K562 (cell line): ENCODE results near the gene PAFAH2. TPM values are rescaled to one million over a fixed set of nuclear protein-coding genes. Genes with fewer than 3 reads are reported as not detected.

ENCODE experiments used
- CBX1 ChIP-seq: sonication (generic); IDR thresholded peaks from 2 replicates; pipeline ENCODE4 v1.6.1; 2016; ENCODE audit warnings: antibody characterized with exemption, low read depth, mild to moderate bottlenecking
- CREB1 ChIP-seq, 2 experiments: sonication (generic) in 1 of 2; formaldehyde crosslinking in 1 of 2; IDR thresholded peaks; 2 replicates each; pipeline versions ENCODE4 v1.6.1 to v1.8.0; 2012 to 2022; ENCODE audit warnings: inconsistent platforms in 1 of 2, mild to moderate bottlenecking in 1 of 2, missing genetic modification reagents in 1 of 2, moderate library complexity in 1 of 2
- PHF21A ChIP-seq: fragments of 450-650 bp; IDR thresholded peaks from 2 replicates; pipeline ENCODE4 v1.6.1; 2017; ENCODE audit warnings: low read depth, borderline replicate concordance
- RFX5 ChIP-seq: IDR thresholded peaks from 2 replicates; pipeline ENCODE4 v1.6.1; 2011; ENCODE audit warnings: low read depth, mild to moderate bottlenecking, improper control_type of control experiment, low read length
- polyA plus RNA-seq, 8 experiments: library from polyadenylated mRNA; depleted of rRNA in 4 of 8; stranded (reverse) in 5 of 8; unstranded in 3 of 8; fragments of >200 nt; fragmentation: Nextera tagmentation in 2 of 8; fragmentation: Illumina TruSeq in 1 of 8; extraction: Ambion mirVana in 2 of 8; extraction: Trizol in 1 of 8; gene quantifications; 2 replicates each; pipeline versions ENCODE4 v1.2.1 to v1.2.3, GENCODE V29; 2011 to 2014; ENCODE audit warnings: inconsistent platforms in 1 of 8, missing spikeins in 1 of 8
- total RNA-seq, 7 experiments: library from RNA; depleted of rRNA in 6 of 7; stranded (reverse); fragments of >200 nt in 6 of 7; fragmentation: Illumina TruSeq in 2 of 7; extraction: Trizol in 2 of 7; gene quantifications; 2 replicates each; pipeline versions ENCODE4 v1.2.1 to v1.2.3, GENCODE V29; 2011 to 2021; ENCODE audit warnings: low replicate concordance in 1 of 7
- TF ChIP-seq, protein P1 (sequence below), 2 experiments: fragments of 450-650 bp; IDR thresholded peaks; 2 replicates each; pipeline ENCODE4 v1.6.1; 2016; ENCODE audit warnings: mild to moderate bottlenecking in 2 of 2, borderline replicate concordance in 1 of 2, low read depth in 1 of 2, moderate library complexity in 1 of 2
- TF ChIP-seq, protein P2 (sequence below): sonication (generic); formaldehyde crosslinking; IDR thresholded peaks from 2 replicates; pipeline ENCODE4 v1.8.0; 2023; ENCODE audit warnings: mild to moderate bottlenecking, missing genetic modification reagents
- TF ChIP-seq, protein P3 (sequence below): fragments of 450-650 bp; formaldehyde crosslinking; IDR thresholded peaks from 2 replicates; pipeline ENCODE4 v1.4.0; 2020; ENCODE audit warnings: mild to moderate bottlenecking, moderate library complexity
- TF ChIP-seq, protein P4 (sequence below): fragments of 450-650 bp; formaldehyde crosslinking; IDR thresholded peaks from 2 replicates; pipeline ENCODE4 v1.4.0; 2020; ENCODE audit warnings: mild to moderate bottlenecking, moderate library complexity

PAFAH2 gene
- total and polyA plus RNA-seq, 9 of the 15 experiments (the other 6 are each of a cell fraction or from before 2014, with no cell fraction given) = 4.2 to 10.9 (median 6.8) TPM

DNA sequence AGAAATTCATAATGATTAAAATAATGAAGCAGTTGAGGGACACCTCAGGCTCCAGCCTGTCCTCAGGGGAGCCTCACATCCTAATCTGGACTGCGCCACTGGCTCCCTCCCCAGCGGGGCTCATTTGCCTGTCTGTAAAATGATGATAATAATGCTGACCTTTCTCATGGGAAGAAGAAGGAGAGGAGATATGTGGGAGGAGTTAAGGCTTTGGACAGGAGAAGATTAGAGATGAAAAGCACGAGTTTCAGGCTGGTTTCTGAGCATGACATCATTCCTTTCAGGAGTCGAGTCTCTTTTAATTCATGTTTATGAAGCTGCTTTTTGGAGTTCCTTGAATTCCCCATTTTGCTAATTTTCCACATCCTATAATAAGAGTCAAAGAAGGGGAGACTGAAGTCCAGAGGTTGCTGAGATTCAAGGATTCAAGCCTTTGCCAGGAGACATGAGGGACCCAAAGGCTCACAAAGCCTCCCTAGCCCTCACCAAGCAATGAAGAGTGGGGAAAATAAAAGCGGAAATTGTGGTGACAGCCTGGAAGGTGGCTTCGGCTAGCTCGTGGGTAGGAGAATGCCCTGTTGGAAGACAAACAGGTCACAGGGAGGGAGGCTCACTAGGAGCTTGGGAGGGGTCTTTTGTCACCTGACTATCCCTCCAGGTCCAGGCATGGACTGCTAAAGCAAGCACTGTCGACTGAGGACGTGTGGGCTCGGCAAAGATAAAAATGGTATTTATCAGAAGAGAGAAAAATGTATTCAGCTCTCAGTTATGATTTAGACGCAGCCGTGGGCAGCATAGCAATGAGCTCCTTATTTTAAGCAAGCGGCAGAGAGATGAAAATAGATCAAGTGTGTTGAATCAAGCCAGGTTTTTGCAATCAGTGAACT lies 64.1 kb downstream of the PAFAH2 start (continued):
- TF ChIP-seq CBX1 = no peak
- TF ChIP-seq, protein P1, sequence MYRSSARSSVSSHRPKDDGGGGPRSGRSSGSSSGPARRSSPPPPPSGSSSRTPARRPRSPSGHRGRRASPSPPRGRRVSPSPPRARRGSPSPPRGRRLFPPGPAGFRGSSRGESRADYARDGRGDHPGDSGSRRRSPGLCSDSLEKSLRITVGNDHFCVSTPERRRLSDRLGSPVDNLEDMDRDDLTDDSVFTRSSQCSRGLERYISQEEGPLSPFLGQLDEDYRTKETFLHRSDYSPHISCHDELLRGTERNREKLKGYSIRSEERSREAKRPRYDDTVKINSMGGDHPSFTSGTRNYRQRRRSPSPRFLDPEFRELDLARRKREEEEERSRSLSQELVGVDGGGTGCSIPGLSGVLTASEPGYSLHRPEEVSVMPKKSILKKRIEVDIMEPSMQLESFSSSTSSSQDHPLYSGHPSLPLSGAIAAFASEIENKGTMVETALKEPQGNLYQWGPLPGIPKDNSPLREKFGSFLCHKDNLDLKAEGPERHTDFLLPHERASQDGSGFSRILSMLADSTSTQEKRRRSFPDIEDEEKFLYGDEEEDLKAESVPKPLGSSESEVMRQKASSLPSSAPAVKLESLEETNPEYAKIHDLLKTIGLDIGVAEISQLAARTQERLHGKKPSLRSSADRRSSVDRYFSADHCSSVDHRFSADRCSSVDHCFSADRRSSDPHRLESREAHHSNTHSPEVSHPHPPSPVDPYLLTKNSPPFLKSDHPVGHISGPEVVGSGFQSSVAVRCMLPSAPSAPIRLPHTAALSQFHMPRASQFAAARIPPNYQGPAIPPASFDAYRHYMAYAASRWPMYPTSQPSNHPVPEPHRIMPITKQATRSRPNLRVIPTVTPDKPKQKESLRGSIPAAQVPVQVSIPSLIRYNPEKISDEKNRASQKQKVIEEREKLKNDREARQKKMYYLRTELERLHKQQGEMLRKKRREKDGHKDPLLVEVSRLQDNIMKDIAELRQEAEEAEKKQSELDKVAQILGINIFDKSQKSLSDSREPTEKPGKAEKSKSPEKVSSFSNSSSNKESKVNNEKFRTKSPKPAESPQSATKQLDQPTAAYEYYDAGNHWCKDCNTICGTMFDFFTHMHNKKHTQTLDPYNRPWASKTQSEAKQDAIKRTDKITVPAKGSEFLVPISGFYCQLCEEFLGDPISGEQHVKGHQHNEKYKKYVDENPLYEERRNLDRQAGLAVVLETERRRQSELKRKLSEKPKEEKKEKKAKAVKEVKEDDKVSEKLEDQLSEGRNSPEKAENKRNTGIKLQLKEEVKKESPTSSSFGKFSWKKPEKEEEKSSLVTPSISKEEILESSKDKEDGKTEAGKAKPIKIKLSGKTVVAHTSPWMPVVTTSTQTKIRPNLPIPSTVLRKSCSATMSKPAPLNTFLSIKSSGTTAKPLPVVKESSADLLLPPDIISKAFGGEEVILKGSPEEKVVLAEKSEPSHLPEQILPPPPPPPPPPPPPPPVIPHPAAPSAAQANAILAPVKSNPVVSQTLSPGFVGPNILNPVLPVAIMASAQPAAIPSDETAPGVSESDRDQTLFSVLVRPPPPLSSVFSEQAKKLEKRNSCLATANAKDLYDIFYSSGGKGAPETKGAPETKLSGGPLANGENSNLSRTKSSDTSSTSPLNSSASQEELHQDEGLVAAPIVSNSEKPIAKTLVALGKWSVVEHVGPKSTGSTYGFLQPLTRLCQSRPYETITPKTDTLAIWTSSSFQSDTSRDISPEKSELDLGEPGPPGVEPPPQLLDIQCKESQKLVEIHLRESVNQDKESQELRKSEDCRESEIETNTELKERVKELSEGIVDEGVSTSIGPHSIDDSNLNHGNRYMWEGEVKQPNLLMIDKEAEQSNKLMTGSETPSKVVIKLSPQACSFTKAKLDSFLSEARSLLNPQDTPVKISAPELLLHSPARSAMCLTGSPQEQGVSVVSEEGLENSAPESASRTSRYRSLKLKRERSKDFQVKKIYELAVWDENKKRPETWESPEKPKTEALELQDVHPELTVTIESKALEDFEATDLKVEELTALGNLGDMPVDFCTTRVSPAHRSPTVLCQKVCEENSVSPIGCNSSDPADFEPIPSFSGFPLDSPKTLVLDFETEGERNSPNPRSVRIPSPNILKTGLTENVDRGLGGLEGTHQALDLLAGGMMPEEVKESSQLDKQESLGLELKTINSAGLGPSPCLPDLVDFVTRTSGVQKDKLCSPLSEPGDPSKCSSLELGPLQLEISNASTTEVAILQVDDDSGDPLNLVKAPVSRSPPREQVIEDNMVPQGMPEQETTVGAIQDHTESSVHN (IDR thresholded peaks at IDR 0.05; ENCODE audit: borderline replicate concordance in 1 of 2, low read depth in 1 of 2) = 0 out of 4 replicates have a peak, but pooled peaks of 1 of the 2 experiments have one; percentile 55
- TF ChIP-seq CREB1 (IDR thresholded peaks at IDR 0.05) = peak; percentile 50
- peak; percentile 50; the same call in 1 of the 2 replicates for TF ChIP-seq CREB1 (CRISPR knock-in tag; IDR thresholded peaks at IDR 0.05)
- peak; percentile 88 for TF ChIP-seq PHF21A
- TF ChIP-seq, protein P2, sequence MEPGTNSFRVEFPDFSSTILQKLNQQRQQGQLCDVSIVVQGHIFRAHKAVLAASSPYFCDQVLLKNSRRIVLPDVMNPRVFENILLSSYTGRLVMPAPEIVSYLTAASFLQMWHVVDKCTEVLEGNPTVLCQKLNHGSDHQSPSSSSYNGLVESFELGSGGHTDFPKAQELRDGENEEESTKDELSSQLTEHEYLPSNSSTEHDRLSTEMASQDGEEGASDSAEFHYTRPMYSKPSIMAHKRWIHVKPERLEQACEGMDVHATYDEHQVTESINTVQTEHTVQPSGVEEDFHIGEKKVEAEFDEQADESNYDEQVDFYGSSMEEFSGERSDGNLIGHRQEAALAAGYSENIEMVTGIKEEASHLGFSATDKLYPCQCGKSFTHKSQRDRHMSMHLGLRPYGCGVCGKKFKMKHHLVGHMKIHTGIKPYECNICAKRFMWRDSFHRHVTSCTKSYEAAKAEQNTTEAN = no peak
- TF ChIP-seq, protein P3, sequence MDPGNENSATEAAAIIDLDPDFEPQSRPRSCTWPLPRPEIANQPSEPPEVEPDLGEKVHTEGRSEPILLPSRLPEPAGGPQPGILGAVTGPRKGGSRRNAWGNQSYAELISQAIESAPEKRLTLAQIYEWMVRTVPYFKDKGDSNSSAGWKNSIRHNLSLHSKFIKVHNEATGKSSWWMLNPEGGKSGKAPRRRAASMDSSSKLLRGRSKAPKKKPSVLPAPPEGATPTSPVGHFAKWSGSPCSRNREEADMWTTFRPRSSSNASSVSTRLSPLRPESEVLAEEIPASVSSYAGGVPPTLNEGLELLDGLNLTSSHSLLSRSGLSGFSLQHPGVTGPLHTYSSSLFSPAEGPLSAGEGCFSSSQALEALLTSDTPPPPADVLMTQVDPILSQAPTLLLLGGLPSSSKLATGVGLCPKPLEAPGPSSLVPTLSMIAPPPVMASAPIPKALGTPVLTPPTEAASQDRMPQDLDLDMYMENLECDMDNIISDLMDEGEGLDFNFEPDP (CRISPR knock-in tag) = no peak
- no peak for TF ChIP-seq RFX5
- TF ChIP-seq, protein P4, sequence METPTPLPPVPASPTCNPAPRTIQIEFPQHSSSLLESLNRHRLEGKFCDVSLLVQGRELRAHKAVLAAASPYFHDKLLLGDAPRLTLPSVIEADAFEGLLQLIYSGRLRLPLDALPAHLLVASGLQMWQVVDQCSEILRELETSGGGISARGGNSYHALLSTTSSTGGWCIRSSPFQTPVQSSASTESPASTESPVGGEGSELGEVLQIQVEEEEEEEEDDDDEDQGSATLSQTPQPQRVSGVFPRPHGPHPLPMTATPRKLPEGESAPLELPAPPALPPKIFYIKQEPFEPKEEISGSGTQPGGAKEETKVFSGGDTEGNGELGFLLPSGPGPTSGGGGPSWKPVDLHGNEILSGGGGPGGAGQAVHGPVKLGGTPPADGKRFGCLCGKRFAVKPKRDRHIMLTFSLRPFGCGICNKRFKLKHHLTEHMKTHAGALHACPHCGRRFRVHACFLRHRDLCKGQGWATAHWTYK = peak; percentile 39; the same call in 1 of the 2 replicates
